AG08395 (cell line): Measurements from ENCODE around the gene ST3GAL6.
"Not testable (repeated sequence)": the region's sequence is repeated elsewhere in the genome, so short reads cannot be mapped to it uniquely, and the experiment has no call there.

Experiments used
- DNase-seq: peaks from one replicate; pipeline ENCODE4 v3.0.0; 2012; ENCODE audit warnings: mixed read lengths, low spot score

Gene ST3GAL6

DNA sequence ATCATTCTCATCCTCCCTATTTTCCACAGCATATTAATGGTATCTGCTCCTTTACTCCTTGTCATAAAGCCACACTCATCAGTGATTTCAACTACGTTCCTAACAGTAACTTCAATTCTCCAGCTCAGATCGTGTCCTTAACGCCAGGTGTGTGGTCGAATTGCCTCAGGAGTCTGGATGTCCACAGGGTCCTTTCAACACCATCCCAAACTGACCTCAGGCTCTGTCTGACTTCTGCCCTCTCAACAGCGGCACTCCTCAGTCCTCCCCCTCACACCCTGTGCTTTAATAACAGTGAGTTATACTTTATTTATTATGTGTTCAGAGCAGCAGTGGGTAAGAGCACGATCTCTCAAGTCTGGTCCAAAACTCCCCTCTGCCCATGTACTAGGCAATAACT lies 42.4 kb downstream of the ST3GAL6 start:
- no peak for DNase-seq

- DNase-seq, result no peak
These were observed 43.4 kb downstream of the ST3GAL6 start for GRCh38 chr3:98806521-98806920.

DNA sequence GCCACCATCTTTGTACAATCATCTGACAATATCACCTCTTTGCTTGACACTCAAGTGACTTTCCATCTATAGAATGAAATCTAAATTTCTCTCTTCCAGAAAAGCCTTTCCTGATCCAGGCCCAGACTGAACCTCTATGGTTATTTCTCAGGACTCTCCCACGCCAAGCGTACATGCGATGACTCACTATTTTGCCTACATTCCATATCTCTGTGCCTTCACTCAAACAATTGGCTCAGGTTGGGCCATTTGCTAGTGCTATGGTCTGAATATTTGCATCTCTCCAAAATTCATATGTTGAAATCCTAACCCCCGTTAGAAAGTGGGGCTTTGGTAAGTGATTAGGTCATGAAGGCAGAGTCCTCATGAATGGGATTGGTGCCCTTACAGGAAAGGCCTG lies 43.9 kb downstream of the ST3GAL6 start:
- no peak for DNase-seq

- DNase-seq, result no peak
These were observed 44.4 kb downstream of the ST3GAL6 start for GRCh38 chr3:98807561-98807960.

GRCh38 chr3:98808071-98808470 lies 44.9 kb downstream of the ST3GAL6 start:
- no peak for DNase-seq

- DNase-seq, result no peak
These were observed 46.4 kb downstream of the ST3GAL6 start for GRCh38 chr3:98809557-98809956.

DNA sequence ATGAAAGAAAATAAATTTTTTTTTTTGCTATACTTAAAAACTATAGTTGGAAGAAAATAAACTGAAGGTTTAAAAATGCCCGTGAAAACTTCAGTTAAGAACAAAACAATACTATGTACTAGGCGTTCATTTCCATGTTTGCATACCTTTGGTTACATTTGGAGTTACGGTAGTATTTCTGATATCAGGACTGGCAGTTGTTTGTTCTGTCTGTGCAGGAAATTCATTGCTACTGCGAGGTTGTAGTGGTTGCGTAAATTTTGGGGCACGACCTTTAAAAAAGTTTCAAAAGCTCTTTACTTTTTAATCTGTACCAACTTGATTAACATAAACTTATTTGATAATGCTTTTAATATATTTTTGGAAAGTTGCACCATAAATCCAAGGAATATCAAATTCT lies 47.9 kb downstream of the ST3GAL6 start:
- DNase-seq, result no peak

DNA sequence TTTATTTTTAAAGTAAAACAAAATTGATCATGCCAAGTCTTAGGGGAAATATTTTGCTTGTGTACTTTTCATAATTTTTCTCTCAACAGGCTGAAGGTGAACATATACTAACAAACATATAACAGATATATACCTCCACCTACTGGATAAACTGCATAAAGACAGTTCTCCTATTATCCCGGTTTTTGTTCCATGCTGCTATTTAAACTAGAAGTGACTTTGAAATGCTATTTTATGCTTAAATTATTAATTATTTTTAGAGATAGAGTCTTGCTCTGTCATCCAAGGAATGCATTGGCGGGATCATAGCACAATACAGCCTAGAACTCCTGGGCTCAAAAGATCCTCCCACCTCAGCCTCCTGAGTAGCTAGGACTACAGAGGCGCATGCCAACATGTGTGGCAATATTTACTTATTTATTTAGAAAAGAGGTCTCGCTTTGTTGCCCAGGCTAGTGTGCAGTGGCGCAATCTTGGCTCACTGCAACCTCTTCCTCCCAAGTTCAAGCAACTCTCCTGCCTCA lies 49.8 kb downstream of the ST3GAL6 start:
- DNase-seq, result peak; percentile 62

- DNase-seq, result peak; percentile 33
These were observed 51.8 kb downstream of the ST3GAL6 start for GRCh38 chr3:98814817-98815420.

- DNase-seq, result peak; percentile 74
These were observed 54.5 kb downstream of the ST3GAL6 start for GRCh38 chr3:98817547-98818041.

- DNase-seq, result no peak
These were observed 57.9 kb downstream of the ST3GAL6 start for GRCh38 chr3:98821063-98821462.

DNA sequence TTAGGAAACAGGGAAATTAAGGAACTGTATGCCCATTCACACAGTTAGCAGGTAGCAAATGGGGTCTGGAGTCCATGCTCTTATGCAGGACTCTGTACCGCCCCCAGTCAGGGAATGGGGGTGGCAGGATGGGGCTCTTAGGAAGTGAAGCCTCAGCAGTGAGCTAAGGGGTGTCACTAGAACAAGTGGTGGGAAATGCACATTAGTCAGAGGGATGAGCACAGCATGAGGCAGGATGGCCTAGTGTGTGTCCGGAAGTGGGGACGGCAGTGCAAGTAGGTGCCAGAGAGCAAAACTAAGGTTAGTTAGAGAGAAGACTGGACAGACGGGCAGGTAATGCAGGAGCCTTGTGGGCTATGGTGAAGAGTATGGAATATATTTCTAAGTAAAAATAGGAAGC lies 60.7 kb downstream of the ST3GAL6 start:
- no peak for DNase-seq

DNA sequence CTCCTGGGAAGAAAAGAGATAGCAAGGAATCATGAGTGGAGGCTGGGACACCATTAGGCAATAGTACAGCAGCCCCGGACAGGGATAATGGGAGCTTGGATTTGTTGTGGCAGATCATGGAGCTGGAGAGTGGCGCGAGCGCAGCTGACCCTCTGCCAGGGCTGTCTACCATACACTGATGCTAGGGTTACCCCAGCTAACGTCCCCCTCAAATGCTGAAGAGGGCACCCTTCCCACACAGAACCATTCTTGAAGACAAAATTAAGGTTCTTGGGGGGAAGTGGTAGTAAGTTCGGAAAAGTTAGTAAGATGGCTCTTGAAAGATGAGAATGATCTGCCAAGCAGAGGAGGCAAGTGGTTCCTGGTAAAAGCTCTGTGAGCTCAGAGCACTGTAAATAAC lies 61.1 kb downstream of the ST3GAL6 start:
- DNase-seq, result no peak

GRCh38 chr3:98826126-98826525 lies 63.0 kb downstream of the ST3GAL6 start:
- no peak for DNase-seq

GRCh38 chr3:98827221-98827920 lies 64.2 kb downstream of the ST3GAL6 start:
- DNase-seq, result no peak

DNA sequence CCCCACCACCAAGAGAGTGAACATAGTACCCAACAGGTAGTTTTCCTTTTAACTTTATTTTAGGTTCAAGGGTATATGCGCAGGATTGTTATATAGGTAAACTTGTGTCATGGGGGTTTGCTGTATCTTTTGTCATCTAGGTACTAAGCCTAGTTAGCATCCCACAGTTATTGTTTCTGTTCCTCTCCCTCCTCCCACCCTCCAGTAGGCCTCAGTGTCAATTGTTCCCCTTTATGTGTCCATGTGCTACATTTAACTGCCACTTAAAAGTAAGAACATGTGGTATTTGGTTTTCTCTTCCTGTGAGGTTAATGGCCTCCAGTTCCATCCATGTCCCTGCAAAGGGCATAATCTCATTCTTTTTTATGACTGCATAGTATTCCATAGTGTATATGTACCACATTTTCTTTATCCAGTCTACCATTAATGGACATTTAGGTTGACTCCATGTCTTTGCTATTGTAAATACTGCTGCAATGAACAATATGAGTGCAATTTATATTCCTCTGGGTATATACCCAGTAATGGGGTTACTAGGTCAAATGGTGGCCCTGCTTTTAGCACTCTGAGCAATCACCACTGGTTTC lies 66.2 kb downstream of the ST3GAL6 start:
- DNase-seq, result no peak

DNA sequence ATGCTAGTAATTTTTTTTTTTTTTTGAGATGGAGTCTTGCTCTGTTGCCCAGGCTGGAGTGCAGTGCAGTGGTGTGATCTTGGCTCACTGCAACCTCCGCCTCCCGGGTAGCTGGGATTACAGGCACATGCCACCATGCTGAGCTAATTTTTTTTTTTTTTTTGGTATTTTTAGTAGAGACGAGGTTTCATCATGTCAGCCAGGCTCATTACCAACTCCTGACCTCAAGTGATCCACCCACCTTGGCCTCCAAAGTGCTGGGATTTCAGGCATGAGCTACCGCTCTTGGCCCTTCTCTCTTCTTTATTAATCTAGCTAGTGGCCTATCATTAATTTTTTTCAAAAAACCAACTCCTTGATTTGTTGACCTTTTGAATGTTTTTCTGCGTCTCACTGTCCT lies 67.9 kb downstream of the ST3GAL6 start:
- not testable (repeated sequence) for DNase-seq

GRCh38 chr3:98839846-98840245 lies 76.7 kb downstream of the ST3GAL6 start:
- DNase-seq, result no peak

DNA sequence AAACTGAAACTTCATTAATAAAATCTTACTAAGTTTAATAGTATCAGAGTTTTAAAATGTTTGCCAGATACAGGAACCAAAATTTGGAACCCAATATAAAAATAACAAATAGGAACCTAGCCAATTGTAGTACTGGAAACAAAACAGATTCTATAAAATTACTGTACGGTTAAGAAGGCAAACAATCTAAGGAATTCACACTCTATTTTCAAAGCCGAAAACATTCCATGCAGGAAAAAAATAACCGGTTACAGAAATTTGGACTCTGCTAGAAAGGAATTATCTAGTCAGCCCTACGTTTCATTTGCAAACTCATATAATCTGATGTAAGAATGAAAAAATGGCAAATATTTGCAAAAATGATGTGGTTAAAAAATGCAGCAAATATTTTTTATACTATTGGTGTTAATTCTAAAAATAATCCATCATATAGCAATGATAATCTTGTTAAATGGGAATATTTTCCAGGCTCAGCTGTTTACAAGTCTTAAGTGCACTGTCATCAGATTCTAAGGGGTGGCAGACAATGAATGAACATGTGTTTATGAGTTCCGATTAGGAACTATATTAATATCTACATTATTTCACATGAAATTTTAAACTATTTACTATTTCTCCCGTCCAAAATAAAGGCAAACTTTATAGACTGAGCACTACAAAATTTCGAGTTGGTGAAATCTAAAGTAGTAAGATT lies 80.3 kb downstream of the ST3GAL6 start:
- peak; percentile 8 for DNase-seq
